Esophagus squamous epithelium (tissue), 5 donors: ENCODE results near the gene UVRAG. TPM values are rescaled to one million over a fixed set of nuclear protein-coding genes. Genes with fewer than 3 reads are reported as not detected.

Experiments
- DNase-seq: peaks from one replicate; lab custom pipeline; 2025; lab: John Stamatoyannopoulos, UW
- H3K27ac ChIP-seq, 4 donors: fragments of 200-600 bp; sonication (generic); one replicate each; pipeline ENCODE4 v1.5.1; 2016 to 2019; ENCODE audit warnings: mild to moderate bottlenecking in 1 of 4
- H3K27me3 ChIP-seq, 4 donors: fragments of 200-600 bp; sonication (generic); 1 replicate in 3 of 4; 2 replicates in 1 of 4; pipeline versions ENCODE4 v1.5.1 to v1.6.0; 2017 to 2021; ENCODE audit warnings: antibody characterized with exemption in 1 of 4
- H3K36me3 ChIP-seq, 3 donors: fragments of 200-600 bp; sonication (generic); one replicate each; pipeline ENCODE4 v1.5.1; 2016 to 2019
- H3K4me1 ChIP-seq, 3 donors: fragments of 200-600 bp; sonication (generic); one replicate each; pipeline ENCODE4 v1.5.1; 2017 to 2019
- H3K4me3 ChIP-seq, 4 donors: fragments of 200-600 bp; sonication (generic); 1 replicate in 3 of 4; 2 replicates in 1 of 4; pipeline ENCODE4 v1.5.1; 2016 to 2019; ENCODE audit warnings: mild to moderate bottlenecking in 2 of 4, moderate library complexity in 1 of 4
- H3K9me3 ChIP-seq, 3 donors: fragments of 200-600 bp; sonication (generic); one replicate each; pipeline ENCODE4 v1.5.1; 2016 to 2019
- CTCF ChIP-seq, 6 experiments: fragments of 450-650 bp in 4 of 6; fragments of 200-600 bp in 2 of 6; sonication (generic) in 2 of 6; IDR thresholded peaks; one replicate each; pipeline ENCODE4 v1.5.1; 2016 to 2019; ENCODE audit warnings: antibody characterized with exemption in 6 of 6, mild to moderate bottlenecking in 4 of 6, moderate library complexity in 4 of 6
- POLR2A ChIP-seq, 4 donors: fragments of 450-650 bp; IDR thresholded peaks; one replicate each; pipeline ENCODE4 v1.6.1; 2017; ENCODE audit warnings: antibody characterized with exemption in 4 of 4, mild to moderate bottlenecking in 4 of 4, moderate library complexity in 3 of 4
- WGBS, 2 donors: methylation state at CpG; one replicate each; pipeline ENCODE4 v1.1.5; 2018; 5-methylcytosine and 5-hydroxymethylcytosine counted together
- intact Hi-C: fragments of 100-400 bp; cut with DNase I; formaldehyde crosslinking; loops from one replicate; pipeline ENCODE4 v1.15.0; 2022
- total RNA-seq, 4 donors: library from RNA; depleted of rRNA; stranded (reverse); fragments of >200 nt; gene quantifications; one replicate each; pipeline ENCODE4 v1.1.0, GENCODE V29; 2016
- donor health status: DM: yes; HTN: yes; CAD: no.

Gene UVRAG
- total RNA-seq, 4 donors from 2014 or later: 3.5 to 15.4 (median 8.5) TPM

- intact Hi-C loops: no loop called here
- no peak for DNase-seq
- Histone ChIP-seq H3K36me3 (no peaks in the 10 kb centered on the region), H3K27me3 (peaks cover 0 to 5% (median 0%) of the 10 kb centered on the region in 4 donors), H3K9me3 (no peaks in the 10 kb centered on the region), H3K4me1 (peaks cover 0 to 20% (median 6%) of the 10 kb centered on the region in 3 donors), H3K4me3 (no peak overlapping the region), H3K27ac (no peak overlapping the region)
- TF ChIP-seq POLR2A (IDR thresholded peaks at IDR 0.05) (no peak), CTCF (IDR thresholded peaks at IDR 0.05) (no peak)
- WGBS, 2 donors: 79 to 92% methylated on average over 6 to 7 of the region's 7 CpGs
Measured at GRCh38 chr11:76157891-76158290, 342.9 kb downstream of the UVRAG start.

GRCh38 chr11:76158394-76159302, 343.6 kb downstream of the UVRAG start:
- peaks cover 0 to 18% (median 6%) of the 10 kb centered on the region in 3 donors for H3K4me1 ChIP-seq
- no peak overlapping the region for H3K27ac ChIP-seq
- H3K36me3 ChIP-seq: no peaks in the 10 kb centered on the region
- no peaks in the 10 kb centered on the region for H3K9me3 ChIP-seq
- peaks cover 0 to 11% (median 0%) of the 10 kb centered on the region in 4 donors for H3K27me3 ChIP-seq
- WGBS, 2 donors: 80 to 86% methylated on average over 13 to 17 of the region's 24 CpGs
- no peak for DNase-seq
- no peak overlapping the region for H3K4me3 ChIP-seq
- TF ChIP-seq POLR2A (IDR thresholded peaks at IDR 0.05): no peak
- no peak for TF ChIP-seq CTCF (IDR thresholded peaks at IDR 0.05)
- intact Hi-C loops: no loop called here

- WGBS, 2 donors: 67 to 69% methylated on average over 5 to 12 of the region's 14 CpGs
- no peak for DNase-seq
- Histone ChIP-seq H3K9me3 (no peaks in the 10 kb centered on the region), H3K4me1 (peaks cover 0 to 18% (median 6%) of the 10 kb centered on the region in 3 donors), H3K36me3 (no peaks in the 10 kb centered on the region), H3K4me3 (no peak overlapping the region), H3K27ac (no peak overlapping the region), H3K27me3 (peaks cover 0 to 17% (median 0%) of the 10 kb centered on the region in 4 donors)
- TF ChIP-seq CTCF (IDR thresholded peaks at IDR 0.05) (no peak), POLR2A (IDR thresholded peaks at IDR 0.05) (no peak)
- intact Hi-C loops: no loop called here
Measured at GRCh38 chr11:76159303-76159937, 344.4 kb downstream of the UVRAG start.

- intact Hi-C loops: no loop called here
- no peaks in the 10 kb centered on the region for H3K9me3 ChIP-seq
- TF ChIP-seq POLR2A (IDR thresholded peaks at IDR 0.05): no peak
- no peak for TF ChIP-seq CTCF (IDR thresholded peaks at IDR 0.05)
- H3K4me3 ChIP-seq: no peak overlapping the region
- DNase-seq: no peak
- peaks cover 0 to 17% (median 0%) of the 10 kb centered on the region in 4 donors for H3K27me3 ChIP-seq
- peaks cover 0 to 18% (median 6%) of the 10 kb centered on the region in 3 donors for H3K4me1 ChIP-seq
- no peak overlapping the region for H3K27ac ChIP-seq
- H3K36me3 ChIP-seq: no peaks in the 10 kb centered on the region
- WGBS, 2 donors: 67 to 74% methylated on average over 6 to 14 of the region's 14 CpGs
Measured at GRCh38 chr11:76159983-76160661, 345.1 kb downstream of the UVRAG start.
